Measurements from ENCODE around the gene DMD.

DNA sequence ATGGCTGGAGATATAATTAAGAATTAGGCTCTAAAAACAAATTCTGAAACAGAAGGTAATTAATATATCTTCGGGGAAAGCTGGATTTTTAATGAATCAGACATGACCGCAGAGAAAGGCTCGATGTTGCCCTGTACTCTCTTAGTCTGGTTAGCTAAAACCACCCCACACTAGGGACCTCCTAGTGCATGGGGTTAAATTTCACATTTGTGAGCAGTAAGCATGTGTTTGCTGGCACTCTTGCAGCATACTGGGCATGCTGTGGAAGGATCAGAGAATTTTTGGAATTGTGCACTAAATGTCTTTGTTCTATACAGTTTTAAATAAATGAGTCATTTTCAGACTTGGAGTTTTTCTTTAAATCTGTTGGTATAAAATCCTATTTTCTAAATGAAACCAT, 1663.9 kb downstream of the DMD start:
- TF ChIP-seq EZH2 (IDR thresholded peaks at IDR 0.05; ENCODE audit: borderline replicate concordance, low read depth, low read length, severe bottlenecking) (no peak), CTCF (IDR thresholded peaks at IDR 0.05; ENCODE audit: borderline replicate concordance, extremely low read depth, low read length, poor library complexity, severe bottlenecking) (no peak)

Data from DND-41 (cell line).